ENCODE results near the gene GNB5. TPM values are rescaled to one million over a fixed set of nuclear protein-coding genes. Genes with fewer than 3 reads are reported as not detected.
A peak's percentile ranks its signal among the peaks of the same experiment; 100 is the strongest.
"Not testable (repeated sequence)": the region's sequence is repeated elsewhere in the genome, so short reads cannot be mapped to it uniquely, and the experiment has no call there.

Gene GNB5
- total RNA-seq, 2 experiments from 2014 or later = 36.1 to 40.5 TPM

DNA sequence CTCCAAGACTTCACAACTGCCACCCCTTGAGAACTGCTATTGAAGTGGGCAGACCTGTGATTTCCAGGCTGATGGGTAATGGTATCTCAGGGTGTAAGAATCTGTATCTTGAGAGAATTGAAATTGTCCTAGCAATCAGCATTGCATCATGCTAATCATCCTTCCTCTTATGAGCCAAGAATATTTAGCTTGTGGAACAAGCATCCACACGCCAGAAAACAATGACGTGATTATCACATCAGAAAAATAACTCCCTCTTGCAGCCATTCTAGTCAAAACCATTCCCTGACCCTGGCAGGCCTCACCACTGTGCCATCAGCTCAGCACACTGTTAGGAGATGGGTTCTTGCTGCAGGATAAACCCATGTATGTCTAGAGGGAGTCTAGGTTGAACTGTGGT, 85.3 kb downstream of the GNB5 start:
- Mint-ChIP-seq H3K9me3 (no peaks in the 10 kb centered on the region), H3K4me3 (no peak overlapping the region), H3K27ac (no peak overlapping the region), H3K36me3 (no peaks in the 10 kb centered on the region), H3K27me3 (peaks cover 30% of the 10 kb centered on the region), H3K4me1 (peaks cover 10% of the 10 kb centered on the region)
- no peak for DNase-seq
- POLR2A ChIA-PET = no interaction called here
- ATAC-seq (ENCODE audit: low read depth) = no peak

DNA sequence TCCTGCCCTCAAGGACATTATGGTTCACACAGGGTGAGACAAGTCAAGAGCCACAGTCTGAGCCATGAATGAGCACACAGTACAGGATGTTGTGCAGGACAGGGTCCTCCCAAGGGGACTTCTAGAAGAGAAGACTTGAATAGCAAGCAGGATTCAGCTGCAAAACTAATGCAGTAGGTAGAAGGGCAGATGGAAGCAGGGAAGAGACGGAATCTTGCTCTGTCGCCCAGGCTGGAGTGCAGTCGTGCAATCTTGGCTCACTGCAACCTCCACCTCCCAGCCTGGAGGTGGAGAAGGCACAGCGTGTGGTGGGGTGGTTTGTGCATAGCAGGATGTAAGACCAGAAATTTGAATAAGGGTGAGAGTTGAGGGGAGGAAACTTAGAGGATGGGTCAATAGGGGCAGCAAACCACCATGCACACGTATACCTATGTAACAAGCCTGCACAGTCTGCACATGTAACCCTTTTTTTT, 86.6 kb downstream of the GNB5 start:
- Mint-ChIP-seq H3K27ac (no peak overlapping the region), H3K4me1 (peaks cover 10% of the 10 kb centered on the region), H3K36me3 (no peaks in the 10 kb centered on the region), H3K4me3 (no peak overlapping the region), H3K27me3 (peaks cover 17% of the 10 kb centered on the region), H3K9me3 (no peaks in the 10 kb centered on the region)
- ATAC-seq (ENCODE audit: low read depth) = peak; percentile 52
- POLR2A ChIA-PET = no interaction called here
- DNase-seq = no peak

DNA sequence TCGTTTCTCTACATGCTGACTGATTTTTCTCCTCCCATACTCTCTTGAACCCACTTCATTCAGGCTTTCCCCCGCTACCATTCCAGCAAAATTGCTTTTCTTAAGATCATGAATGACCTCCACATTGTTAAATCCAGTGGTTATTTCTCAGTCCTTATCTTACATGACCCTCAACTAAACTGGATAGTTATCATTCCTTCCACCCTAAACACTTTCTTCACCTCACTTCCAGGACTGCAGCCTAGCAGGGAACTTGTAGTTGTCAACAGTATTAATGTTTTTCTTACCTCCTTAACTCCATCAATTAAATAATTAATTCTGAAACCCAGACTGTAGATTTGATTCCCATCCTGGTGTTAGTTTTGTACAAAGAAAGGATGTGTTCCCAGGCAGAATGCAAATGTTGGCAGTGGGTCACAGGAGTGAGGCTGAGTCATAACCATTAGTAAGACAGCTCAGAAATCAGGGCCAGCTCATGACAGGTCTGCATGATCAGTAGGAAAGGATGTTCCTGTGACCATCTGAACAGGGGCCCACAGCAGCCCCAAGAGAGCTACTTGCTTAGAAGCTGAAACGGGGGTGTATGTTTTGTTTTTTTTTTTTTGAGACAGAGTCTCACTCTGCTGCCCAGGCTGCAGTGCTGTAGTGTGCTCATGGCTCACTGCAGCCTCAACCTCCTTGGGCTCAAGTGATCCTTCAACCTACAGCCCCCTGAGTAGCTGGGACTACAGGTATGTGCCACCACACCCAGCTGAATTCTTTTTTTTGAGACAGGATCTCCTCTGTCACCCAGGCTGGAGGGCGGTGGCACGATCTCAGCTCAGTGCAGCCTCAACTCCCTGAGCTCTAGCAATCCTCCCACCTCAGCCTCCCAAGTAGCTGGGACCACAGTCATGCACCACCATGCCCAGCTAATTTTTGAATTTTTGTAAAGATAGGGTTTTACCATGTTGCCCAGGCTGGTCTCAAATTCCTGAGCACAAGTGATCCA, 87.7 kb downstream of the GNB5 start:
- no peak overlapping the region for H3K4me3 Mint-ChIP-seq
- no peak for DNase-seq
- peak; percentile 45 for ATAC-seq (ENCODE audit: low read depth)
- H3K27ac Mint-ChIP-seq = no peak overlapping the region
- H3K4me1 Mint-ChIP-seq = peaks cover 10% of the 10 kb centered on the region
- H3K27me3 Mint-ChIP-seq = peaks cover 11% of the 10 kb centered on the region
- H3K36me3 Mint-ChIP-seq = no peaks in the 10 kb centered on the region
- POLR2A ChIA-PET = no interaction called here
- no peaks in the 10 kb centered on the region for H3K9me3 Mint-ChIP-seq

DNA sequence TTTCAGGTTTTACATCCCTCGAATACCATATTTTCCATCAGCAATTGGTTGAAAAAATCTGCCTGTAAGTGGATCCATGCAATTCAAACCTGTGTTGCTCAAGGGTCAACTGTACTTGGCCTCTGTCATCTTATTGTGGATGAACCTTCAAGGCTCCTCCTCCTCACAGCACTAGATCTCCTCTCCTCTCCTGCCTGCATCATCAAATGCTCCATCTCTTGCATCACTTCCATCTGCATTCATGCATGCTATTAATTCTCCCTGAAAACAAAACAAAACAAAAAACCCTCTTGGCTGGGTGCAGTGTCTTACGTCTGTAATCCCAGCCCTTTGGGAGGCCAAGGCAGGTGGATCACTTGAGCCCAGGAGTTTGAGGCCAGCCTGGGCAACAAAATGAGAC, 88.7 kb downstream of the GNB5 start:
- Mint-ChIP-seq H3K4me1 (peaks cover 10% of the 10 kb centered on the region), H3K27me3 (peaks cover 8% of the 10 kb centered on the region), H3K4me3 (no peak overlapping the region), H3K27ac (no peak overlapping the region), H3K9me3 (no peaks in the 10 kb centered on the region), H3K36me3 (no peaks in the 10 kb centered on the region)
- DNase-seq = no peak
- no peak for ATAC-seq (ENCODE audit: low read depth)
- POLR2A ChIA-PET = no interaction called here

DNA sequence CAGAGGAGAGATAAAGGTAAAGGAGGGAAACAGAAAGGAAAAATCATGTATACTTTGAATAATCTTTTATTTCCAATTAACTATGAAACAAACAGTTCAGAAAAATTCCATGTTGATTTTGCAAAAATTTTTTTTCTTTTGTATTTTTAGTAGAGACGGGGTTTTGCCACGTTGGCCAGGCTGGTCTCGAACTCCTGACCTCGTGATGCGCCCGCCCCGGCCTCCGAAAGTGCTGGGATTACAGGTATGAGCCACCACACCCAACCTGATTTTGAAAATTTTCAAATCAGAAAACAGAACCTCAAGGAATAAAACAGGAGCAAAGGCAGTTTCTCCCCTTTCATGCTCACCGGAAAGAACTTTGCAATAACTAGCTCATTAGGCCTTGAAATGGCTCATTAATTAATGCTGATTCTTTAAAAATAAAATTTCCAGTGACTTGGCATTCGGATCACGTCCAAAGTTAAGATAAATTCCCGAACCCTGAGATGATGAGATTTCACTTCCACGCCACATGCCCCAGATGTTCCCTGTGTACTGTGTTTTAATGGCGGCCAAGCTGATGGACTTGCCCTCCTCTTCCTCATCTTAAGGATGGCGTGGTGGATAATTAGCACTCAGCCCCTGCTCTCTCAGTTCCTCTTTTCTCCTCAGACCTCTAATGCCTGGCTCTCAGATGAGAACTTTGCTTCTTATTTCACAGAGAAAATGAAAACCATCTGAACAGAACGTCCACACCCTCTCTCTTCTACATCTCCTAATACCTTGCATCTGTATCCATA, 89.5 kb downstream of the GNB5 start:
- H3K4me3 Mint-ChIP-seq = no peak overlapping the region
- POLR2A ChIA-PET = no interaction called here
- no peaks in the 10 kb centered on the region for H3K9me3 Mint-ChIP-seq
- no peak overlapping the region for H3K27ac Mint-ChIP-seq
- H3K27me3 Mint-ChIP-seq = peaks cover 10% of the 10 kb centered on the region
- peaks cover 10% of the 10 kb centered on the region for H3K4me1 Mint-ChIP-seq
- DNase-seq (no peak), ATAC-seq (ENCODE audit: low read depth) (no peak)
- H3K36me3 Mint-ChIP-seq = no peaks in the 10 kb centered on the region

DNA sequence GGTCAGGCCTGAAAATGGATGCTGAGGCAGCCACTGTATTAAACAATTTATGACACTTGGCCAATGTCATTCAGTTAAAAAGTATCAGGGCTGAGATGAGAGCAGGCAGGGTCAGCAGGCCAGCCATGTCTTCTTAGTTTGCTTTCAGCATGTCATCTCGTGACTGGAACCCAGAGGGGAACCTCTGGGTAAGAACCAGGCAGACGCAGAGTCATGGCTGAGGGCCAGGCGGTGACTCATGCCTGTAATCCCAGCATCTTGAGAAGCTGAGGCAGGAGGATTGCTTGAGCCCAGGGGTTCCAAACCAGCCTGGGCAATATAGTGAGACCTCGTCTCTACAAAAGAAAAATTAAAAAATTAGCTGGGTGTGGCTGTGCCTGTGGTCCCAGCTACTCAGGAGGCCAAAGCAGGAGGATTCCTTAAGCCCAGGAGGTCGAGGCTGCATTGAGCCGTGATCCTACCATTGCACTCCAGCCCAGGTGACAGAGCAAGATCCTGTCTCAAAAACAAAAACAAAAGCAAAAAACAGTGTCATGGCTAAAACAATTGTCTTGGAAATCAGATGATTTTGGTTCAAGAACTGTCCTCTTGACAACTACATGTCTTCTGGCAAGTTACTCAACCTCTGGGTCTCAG, 90.3 kb downstream of the GNB5 start:
- Mint-ChIP-seq H3K27ac (no peak overlapping the region), H3K4me1 (peaks cover 10% of the 10 kb centered on the region), H3K4me3 (no peak overlapping the region), H3K9me3 (no peaks in the 10 kb centered on the region), H3K27me3 (peaks cover 10% of the 10 kb centered on the region), H3K36me3 (no peaks in the 10 kb centered on the region)
- POLR2A ChIA-PET = no interaction called here
- no peak for ATAC-seq (ENCODE audit: low read depth)
- DNase-seq = no peak

DNA sequence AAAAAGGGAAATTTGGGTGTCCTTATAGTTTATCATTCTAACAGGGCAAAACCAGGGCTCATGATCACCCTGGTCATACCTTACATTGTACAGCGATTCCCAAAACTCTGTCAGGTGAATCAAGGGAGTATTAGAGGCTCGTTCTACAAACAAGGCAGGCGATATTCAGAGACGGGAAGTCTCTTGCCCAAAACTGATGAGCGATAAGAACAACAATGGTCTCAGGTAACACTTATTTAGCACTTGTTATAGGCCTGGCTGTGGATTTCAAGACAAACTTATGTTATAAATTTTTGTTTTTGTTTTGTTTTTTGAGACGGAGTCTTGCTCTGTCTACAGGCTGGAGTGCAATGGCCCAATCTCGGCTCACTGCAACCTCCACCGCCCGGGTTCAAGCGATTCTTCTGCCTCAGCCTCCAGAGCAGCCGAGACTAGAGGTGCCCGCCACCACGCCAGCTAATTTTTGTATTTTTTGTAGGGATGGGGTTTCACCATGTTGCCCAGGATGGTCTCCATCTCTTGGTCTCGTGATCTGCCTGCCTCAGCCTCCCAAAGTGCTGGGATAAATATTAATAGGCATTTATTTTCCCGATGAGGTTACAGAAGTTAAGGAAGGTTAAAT, 91.4 kb downstream of the GNB5 start:
- Mint-ChIP-seq H3K4me3 (no peak overlapping the region), H3K27ac (no peak overlapping the region), H3K27me3 (peaks cover 10% of the 10 kb centered on the region), H3K9me3 (no peaks in the 10 kb centered on the region), H3K4me1 (peaks cover 10% of the 10 kb centered on the region), H3K36me3 (no peaks in the 10 kb centered on the region)
- DNase-seq (no peak), ATAC-seq (ENCODE audit: low read depth) (no peak)
- POLR2A ChIA-PET = no interaction called here

DNA sequence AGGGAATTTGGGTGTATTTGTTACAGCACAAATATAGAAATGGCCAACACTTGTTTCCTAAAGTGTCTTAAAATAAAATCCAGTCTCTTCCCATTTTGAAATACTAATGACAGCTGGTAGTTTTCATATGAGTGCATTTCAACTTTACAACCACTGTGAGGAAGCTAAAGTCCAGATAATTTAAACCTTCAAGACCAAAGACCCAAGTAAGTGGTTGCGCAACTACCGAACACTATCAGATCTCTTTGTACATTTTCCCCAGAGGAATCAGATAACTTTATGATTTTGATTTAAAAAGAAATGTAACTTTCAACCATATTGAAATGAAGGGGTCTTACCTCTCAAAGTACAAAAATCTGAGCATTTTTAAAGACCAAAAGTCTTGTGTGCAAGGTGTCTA, 92.9 kb downstream of the GNB5 start:
- Mint-ChIP-seq H3K36me3 (no peaks in the 10 kb centered on the region), H3K9me3 (no peaks in the 10 kb centered on the region)

DNA sequence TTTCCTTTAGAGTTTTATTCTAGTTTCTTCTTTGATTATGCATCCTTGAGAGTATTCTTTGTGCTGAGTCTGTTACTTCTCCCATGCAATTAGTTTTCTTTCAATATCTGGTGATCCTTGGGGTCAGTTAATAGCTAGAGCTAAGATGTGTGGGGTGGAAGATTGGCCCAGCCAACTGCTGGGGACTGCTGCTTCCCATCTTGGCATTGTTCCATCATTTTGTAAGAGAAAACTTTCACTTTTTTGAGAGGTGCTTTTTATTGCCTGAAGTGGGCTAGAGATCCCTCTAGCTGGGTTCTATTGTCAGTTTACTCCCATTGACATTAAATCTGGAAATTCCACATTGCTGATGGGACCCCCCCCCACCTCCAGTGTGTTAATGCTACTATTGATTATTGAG, 94.0 kb downstream of the GNB5 start:
- no peak for ATAC-seq (ENCODE audit: low read depth)
- POLR2A ChIA-PET = no interaction called here
- H3K27ac Mint-ChIP-seq = no peak overlapping the region
- H3K36me3 Mint-ChIP-seq = no peaks in the 10 kb centered on the region
- no peak overlapping the region for H3K4me3 Mint-ChIP-seq
- DNase-seq = no peak
- H3K9me3 Mint-ChIP-seq = no peaks in the 10 kb centered on the region
- peaks cover 15% of the 10 kb centered on the region for H3K27me3 Mint-ChIP-seq
- peaks cover 1% of the 10 kb centered on the region for H3K4me1 Mint-ChIP-seq

More for the DNA sequence above, 92.9 kb downstream of the GNB5 start:
- Mint-ChIP-seq H3K27me3 (peaks cover 17% of the 10 kb centered on the region), H3K27ac (no peak overlapping the region), H3K4me3 (no peak overlapping the region), H3K4me1 (peaks cover 2% of the 10 kb centered on the region)
- ATAC-seq (ENCODE audit: low read depth) (no peak), DNase-seq (no peak)
- POLR2A ChIA-PET = no interaction called here

DNA sequence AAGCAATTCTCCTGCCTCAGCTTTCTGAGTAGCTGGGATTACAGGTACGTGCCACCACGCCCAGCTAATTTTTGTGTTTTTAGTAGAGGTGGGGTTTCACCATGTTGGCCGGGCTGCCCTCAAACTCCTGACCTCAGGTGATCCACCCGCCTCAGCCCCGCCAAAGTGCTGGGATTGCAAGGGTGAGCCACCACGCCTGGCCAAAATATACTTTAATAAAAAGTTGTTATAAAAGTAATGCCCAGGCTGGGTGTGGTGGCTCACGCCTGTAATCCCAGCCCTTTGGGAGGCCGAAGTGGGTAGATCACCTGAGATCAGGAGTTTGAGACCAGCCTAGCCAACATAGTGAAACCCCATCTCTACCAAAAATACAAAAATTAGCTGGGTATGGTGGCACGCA, 94.7 kb downstream of the GNB5 start:
- H3K9me3 Mint-ChIP-seq; DNase-seq; ATAC-seq (ENCODE audit: low read depth); POLR2A ChIA-PET; H3K27ac Mint-ChIP-seq; H3K4me1 Mint-ChIP-seq; H3K4me3 Mint-ChIP-seq; H3K36me3 Mint-ChIP-seq: not testable (repeated sequence)
- peaks cover 12% of the 10 kb centered on the region for H3K27me3 Mint-ChIP-seq

DNA sequence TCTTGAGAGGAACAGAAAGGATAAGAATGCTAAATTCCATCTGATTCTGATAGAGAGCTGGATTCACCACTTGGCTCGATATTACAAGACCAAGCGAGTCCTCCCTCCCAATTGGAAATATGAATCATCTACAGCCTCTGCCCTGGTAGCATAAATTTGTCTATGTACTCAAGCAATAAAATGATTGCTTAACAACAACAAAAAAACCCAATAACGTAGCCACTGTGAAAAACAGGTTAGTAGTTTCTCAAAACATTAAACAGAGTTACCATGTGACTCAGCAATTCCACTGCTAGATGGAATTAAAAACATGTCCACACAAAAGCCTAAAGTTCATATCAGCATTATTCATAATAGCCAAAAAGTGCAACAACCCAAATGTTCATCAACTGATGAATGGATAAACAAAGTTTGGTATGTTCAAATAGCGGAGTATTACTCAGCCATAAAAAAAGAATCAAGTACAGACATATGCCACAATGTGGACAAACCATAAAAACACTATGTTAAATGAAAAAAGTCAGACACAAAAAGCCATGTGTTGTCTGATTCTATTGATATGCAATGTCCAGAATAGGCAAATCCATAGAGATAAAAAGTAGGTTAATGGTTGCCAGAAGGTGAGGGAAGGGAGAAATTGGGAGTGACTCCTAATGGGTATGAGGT, 95.5 kb downstream of the GNB5 start:
- H3K27me3 Mint-ChIP-seq = peaks cover 12% of the 10 kb centered on the region
- H3K4me1 Mint-ChIP-seq = no peaks in the 10 kb centered on the region
- no peak overlapping the region for H3K27ac Mint-ChIP-seq
- no peak for DNase-seq
- H3K9me3 Mint-ChIP-seq = no peaks in the 10 kb centered on the region
- no peak for ATAC-seq (ENCODE audit: low read depth)
- POLR2A ChIA-PET = no interaction called here
- H3K4me3 Mint-ChIP-seq = no peak overlapping the region
- H3K36me3 Mint-ChIP-seq = no peaks in the 10 kb centered on the region

DNA sequence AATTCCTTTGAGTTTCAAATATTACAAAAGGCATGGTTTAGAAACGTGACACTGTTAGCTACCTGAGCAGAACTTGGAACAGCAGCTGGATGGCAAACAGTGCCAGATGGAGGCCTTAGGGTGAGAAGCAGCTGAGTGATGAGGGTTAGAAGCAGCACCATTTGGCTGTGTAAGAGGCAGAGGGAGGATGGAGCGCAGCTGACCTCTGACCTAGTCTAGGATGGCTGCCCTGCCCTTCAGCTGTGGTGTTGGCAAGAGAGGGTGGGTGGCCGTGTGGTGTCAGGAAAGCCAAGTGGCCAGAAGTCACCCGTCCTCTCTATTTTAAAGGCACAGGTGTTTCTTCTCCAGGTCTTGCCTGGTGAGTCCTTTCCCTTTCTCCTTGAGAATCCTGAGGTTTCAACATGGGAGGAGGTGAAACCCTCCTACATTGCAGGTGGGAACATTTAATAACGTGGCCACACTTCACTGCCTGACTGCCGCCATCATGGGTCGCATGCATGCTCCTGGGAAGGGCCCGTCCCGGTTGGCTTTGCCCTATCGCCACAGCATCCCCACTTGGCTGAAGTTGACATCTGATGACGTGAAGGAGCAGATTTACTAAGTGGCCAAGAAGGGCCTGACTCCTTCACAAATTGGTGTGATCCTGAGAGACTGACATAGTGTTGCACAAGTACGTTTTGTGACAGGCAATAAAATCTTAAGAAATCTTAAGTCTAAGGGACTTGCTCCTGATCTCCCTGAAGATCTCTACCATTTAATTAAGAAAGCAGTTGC, 96.2 kb downstream of the GNB5 start:
- H3K9me3 Mint-ChIP-seq = peaks cover 2% of the 10 kb centered on the region
- DNase-seq (no peak), ATAC-seq (ENCODE audit: low read depth) (no peak)
- H3K4me3 Mint-ChIP-seq = no peak overlapping the region
- no peaks in the 10 kb centered on the region for H3K4me1 Mint-ChIP-seq
- POLR2A ChIA-PET = no interaction called here
- H3K27me3 Mint-ChIP-seq = peaks cover 14% of the 10 kb centered on the region
- H3K27ac Mint-ChIP-seq = no peak overlapping the region
- H3K36me3 Mint-ChIP-seq = no peaks in the 10 kb centered on the region
